ENCODE results near the gene ZNF3. TPM values are rescaled to one million over a fixed set of nuclear protein-coding genes. Genes with fewer than 3 reads are reported as not detected.
A peak's percentile ranks its signal among the peaks of the same experiment; 100 is the strongest.

The ZNF3 gene
- total and polyA plus RNA-seq, 2 experiments from 2014 or later, result 37.2 to 45.5 TPM

DNA sequence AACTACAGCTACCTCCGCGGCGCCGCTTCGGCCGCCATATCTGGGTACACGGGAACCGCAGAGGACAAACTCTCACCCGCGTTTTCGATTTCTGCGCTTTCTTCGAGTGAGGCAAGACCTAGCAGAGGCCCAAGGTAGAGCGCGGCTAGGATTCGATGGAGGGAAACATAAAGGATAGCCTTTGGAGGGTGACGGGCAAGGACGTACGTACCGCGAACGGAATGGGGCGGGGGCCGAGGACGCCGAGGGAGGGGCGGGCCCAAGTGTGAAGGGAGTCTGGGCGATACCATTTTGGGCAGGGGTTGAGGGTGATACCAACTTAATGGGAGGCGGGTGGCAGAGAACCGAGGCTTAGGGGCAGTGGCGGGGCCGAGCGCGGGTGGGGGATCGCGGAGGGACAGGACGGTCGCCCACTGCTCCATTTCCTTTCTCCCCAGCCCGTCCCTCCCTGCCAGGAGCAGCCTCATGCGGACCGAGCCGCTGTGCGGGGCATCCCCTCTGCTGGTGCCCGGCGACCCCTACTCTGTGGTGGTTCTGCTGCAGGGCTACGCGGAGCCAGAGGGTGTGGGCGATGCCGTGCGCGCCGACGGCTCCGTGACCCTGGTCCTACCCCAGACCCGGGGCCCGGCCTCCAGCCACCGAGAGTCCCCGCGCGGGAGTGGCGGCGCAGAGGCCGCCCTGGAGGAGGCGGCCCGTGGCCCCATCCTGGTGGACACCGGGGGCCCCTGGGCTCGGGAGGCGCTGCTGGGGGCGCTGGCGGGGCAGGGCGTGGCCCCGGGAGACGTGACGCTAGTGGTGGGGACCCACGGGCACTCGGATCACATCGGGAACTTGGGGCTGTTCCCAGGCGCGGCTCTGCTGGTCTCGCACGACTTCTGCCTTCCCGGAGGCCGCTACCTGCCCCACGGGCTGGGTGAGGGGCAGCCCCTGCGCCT, 45.7 kb upstream of the ZNF3 start, which contains the start of gene MBLAC1:
TSS of gene MBLAC1 (plus strand) at position 37 of the 935 bp plus-strand sequence. CDS start at position 466, 429 bp downstream.
- Histone ChIP-seq H3K4me3 (peak within 1 kb of the TSS; percentile 46), H3K9me3 (ENCODE audit: low read depth) (no peaks in the 10 kb centered on the region), H3K36me3 (no peaks in the 10 kb centered on the region), H3K27me3 (no peaks in the 10 kb centered on the region), H3K4me1 (ENCODE audit: low read depth) (no peaks in the 10 kb centered on the region), H3K27ac (peak within 1 kb of the TSS; percentile 93)
- peak; percentile 92 to 96 for DNase-seq (ENCODE audit: low read depth in 1 of 2, low spot score in 1 of 2)
- TF ChIP-seq, protein P1, sequence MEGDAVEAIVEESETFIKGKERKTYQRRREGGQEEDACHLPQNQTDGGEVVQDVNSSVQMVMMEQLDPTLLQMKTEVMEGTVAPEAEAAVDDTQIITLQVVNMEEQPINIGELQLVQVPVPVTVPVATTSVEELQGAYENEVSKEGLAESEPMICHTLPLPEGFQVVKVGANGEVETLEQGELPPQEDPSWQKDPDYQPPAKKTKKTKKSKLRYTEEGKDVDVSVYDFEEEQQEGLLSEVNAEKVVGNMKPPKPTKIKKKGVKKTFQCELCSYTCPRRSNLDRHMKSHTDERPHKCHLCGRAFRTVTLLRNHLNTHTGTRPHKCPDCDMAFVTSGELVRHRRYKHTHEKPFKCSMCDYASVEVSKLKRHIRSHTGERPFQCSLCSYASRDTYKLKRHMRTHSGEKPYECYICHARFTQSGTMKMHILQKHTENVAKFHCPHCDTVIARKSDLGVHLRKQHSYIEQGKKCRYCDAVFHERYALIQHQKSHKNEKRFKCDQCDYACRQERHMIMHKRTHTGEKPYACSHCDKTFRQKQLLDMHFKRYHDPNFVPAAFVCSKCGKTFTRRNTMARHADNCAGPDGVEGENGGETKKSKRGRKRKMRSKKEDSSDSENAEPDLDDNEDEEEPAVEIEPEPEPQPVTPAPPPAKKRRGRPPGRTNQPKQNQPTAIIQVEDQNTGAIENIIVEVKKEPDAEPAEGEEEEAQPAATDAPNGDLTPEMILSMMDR (IDR thresholded peaks at IDR 0.05; ENCODE audit: low read depth, low read length), result no peak

DNA sequence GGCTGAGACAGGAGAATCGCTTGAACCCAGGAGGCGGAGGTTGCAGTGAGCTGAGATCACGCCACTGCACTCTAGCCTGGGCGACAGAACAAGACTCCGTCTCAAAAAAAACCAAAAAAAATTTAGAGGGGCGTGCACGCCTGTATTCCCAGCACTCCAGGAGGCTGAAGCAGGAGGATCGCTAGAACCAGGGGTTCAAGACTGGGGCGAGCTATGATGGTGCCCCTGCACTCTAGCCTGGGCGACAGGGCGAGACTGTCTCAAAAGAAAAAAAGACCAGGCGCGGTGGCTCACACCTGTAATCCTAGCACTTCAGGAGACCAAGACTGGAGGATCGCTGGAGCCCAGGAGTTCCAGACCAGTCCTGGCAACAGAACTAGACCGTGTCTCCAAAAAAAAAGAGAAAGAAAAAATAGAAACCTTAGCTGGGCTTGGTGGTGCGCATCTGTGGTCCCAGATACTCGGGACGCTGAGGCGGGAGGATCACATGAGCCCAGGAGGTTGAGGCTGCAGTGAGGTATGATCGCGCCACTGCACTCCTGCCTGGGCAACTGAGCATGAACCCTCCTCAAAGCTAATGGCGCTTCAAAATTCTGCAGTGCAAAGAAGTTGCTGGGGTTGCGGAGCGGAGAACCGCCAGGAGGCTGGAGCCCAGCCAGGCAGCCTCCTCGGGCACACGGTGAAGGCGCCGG, 44.9 kb upstream of the ZNF3 start:
- Histone ChIP-seq H3K27ac (peak overlapping the region; percentile 93), H3K27me3 (no peaks in the 10 kb centered on the region), H3K4me3 (peak overlapping the region; percentile 46), H3K4me1 (ENCODE audit: low read depth) (no peaks in the 10 kb centered on the region), H3K36me3 (no peaks in the 10 kb centered on the region), H3K9me3 (ENCODE audit: low read depth) (no peaks in the 10 kb centered on the region)
- no peak for DNase-seq (ENCODE audit: low read depth in 1 of 2, low spot score in 1 of 2)
- TF ChIP-seq, protein P1 (IDR thresholded peaks at IDR 0.05; ENCODE audit: low read depth, low read length), result no peak

DNA sequence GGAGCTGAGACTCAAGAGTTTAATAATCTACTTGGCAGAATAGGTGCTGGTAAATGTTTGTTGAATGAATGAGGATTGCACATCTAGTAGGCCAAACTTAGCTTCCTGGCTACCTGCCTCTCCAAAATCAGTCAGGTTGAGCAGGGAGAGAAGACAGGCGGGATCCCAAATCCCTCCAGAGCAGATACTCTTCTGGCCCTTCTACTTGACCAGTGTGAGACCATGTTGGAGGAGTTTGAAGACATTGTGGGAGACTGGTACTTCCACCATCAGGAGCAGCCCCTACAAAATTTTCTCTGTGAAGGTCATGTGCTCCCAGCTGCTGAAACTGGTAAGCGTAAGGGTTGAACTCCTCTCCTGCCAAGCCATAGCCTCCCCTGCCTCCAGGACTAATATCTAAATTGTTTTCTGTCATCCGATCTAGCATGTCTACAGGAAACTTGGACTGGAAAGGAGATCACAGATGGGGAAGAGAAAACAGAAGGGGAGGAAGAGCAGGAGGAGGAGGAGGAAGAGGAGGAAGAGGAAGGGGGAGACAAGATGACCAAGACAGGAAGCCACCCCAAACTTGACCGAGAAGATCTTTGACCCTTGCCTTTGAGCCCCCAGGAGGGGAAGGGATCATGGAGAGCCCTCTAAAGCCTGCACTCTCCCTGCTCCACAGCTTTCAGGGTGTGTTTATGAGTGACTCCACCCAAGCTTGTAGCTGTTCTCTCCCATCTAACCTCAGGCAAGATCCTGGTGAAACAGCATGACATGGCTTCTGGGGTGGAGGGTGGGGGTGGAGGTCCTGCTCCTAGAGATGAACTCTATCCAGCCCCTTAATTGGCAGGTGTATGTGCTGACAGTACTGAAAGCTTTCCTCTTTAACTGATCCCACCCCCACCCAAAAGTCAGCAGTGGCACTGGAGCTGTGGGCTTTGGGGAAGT, 43.0 kb upstream of the ZNF3 start:
- H3K27ac ChIP-seq, result no peak overlapping the region
- DNase-seq (ENCODE audit: low read depth in 1 of 2, low spot score in 1 of 2), result no peak
- H3K27me3 ChIP-seq, result no peaks in the 10 kb centered on the region
- peaks cover 8% of the 10 kb centered on the region for H3K4me1 ChIP-seq (ENCODE audit: low read depth)
- H3K4me3 ChIP-seq, result no peak overlapping the region
- TF ChIP-seq, protein P1 (IDR thresholded peaks at IDR 0.05; ENCODE audit: low read depth, low read length), result no peak
- H3K9me3 ChIP-seq (ENCODE audit: low read depth), result no peaks in the 10 kb centered on the region
- no peaks in the 10 kb centered on the region for H3K36me3 ChIP-seq

DNA sequence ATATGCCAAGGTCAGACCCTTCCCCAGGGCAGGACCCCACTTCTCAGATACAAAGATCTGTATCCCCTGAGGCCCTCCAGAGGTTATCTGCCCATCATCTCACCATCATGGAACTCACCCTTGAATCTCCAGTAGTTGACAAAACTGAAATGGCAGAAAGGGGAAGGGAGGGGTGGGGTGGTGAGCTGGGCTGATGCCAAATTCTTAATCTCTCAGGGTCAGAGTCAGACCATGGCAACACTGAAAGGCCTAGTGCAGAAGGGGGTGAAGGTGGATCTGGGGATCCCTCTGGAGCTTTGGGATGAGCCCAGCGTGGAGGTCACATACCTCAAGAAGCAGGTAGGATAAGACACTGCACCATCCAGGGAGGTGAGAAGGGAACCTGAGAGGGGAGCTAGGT, 41.0 kb upstream of the ZNF3 start:
- DNase-seq (ENCODE audit: low read depth in 1 of 2, low spot score in 1 of 2), result no peak
- Histone ChIP-seq H3K4me3 (no peak overlapping the region), H3K4me1 (ENCODE audit: low read depth) (peaks cover 8% of the 10 kb centered on the region), H3K27me3 (no peaks in the 10 kb centered on the region), H3K36me3 (no peaks in the 10 kb centered on the region), H3K27ac (no peak overlapping the region), H3K9me3 (ENCODE audit: low read depth) (no peaks in the 10 kb centered on the region)
- TF ChIP-seq, protein P1 (IDR thresholded peaks at IDR 0.05; ENCODE audit: low read depth, low read length), result no peak

DNA sequence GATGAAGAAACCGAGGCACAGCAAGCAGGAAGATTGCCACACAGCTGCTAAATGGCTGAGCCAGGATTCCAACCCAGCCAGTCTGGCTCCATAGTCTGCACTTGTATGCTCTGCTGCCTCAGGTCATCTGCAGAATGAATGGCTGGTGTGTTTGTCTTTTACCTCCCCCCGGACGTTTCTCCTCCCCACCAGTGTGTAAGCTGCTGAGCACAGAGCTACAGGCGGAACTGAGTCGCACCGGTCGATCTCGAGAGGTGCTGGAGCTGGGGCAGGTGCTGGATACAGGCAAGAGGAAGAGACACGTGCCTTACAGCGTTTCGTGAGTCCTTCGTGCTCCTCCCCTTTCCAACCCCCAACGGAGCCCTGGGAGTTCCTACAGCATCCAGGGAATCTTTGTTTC, 40.5 kb upstream of the ZNF3 start:
- no peak overlapping the region for H3K27ac ChIP-seq
- TF ChIP-seq, protein P1 (IDR thresholded peaks at IDR 0.05; ENCODE audit: low read depth, low read length), result no peak
- no peak overlapping the region for H3K4me3 ChIP-seq
- peaks cover 8% of the 10 kb centered on the region for H3K4me1 ChIP-seq (ENCODE audit: low read depth)
- H3K9me3 ChIP-seq (ENCODE audit: low read depth), result no peaks in the 10 kb centered on the region
- DNase-seq (ENCODE audit: low read depth in 1 of 2, low spot score in 1 of 2), result no peak
- no peaks in the 10 kb centered on the region for H3K36me3 ChIP-seq
- no peaks in the 10 kb centered on the region for H3K27me3 ChIP-seq

Data from cardiac muscle cell (in vitro differentiated cells and primary cell).